Stromal cell of bone marrow (primary cell): Measurements from ENCODE around the gene LINGO3.

Experiments used
- DNase-seq: peaks from one replicate; pipeline ENCODE4 v3.0.0-alpha.2; 2012; ENCODE audit warnings: low read depth

LINGO3 gene

GRCh38 chr19:2305452-2306280, 2.3 kb downstream of the LINGO3 start:
- DNase-seq: no peak

DNA sequence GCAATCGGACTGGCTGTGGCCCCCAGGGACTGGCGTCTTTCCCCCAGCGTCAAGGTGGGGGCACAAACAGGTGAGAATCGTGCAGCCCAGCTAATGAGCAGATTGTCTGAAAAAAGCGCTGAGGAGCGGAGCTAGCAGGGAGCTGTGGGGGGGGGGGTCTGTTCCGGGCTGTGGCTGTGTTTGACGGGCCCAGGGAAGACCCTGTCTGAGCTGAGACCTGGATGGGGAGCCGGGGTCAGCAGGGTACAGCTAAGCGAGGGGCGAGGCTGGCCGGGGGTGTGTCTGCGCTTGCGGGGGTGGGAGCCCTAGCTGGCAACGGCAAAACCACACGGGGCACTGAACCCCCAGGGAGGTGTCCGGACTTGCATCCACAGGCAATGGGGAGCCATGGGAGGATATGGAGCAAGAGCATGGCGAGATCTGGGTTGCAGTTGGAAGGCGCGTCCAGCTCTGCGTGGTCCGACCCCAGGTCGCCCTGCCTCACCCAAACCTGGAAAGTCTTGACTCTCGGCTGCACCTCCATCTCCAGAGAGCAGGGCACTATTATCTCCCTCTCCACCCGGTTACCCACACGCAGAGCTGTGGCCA, 4.6 kb downstream of the LINGO3 start:
- DNase-seq: no peak

DNA sequence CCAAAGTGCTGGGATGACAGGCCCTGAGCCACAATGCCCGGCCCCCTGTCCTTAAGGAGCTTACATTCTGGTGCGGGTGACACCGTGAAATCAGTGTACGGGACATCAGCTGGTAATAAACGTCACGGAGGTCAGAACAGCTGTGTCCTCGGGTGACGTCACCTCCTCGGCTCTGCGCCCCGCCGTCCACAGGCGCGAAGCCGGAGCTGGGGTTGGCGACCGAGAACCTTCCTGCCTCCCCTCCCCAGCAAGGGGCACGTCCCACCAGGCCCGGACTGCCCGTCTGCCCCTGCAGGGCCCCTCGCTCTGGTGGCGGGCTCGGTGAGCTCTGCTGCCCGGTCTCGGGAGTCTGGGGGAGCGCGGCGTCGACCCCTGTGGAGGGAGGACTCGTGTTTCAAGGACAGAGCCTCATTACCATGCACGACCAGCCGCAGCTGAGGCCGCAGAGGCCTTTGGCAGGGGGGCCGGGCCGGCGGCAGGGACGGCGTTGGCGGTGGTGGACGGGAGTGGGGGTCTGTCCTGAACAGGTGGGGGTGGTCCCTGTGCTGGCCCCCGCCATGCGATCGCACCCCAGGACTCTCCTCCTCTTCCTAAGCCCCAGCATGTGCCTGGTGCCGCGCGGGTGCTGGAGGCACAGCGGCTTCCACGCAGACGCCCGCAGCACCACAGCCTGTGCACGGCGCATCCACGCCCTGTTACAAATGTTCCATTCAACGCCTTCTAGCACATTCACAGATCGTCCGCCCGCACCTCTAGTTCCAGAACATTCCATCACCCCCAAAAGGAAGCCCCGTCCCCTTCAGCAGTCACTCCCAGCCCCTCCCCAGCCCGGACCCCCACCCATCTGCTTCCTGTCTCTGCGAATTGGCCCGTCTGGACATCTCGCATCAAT, 5.4 kb downstream of the LINGO3 start:
- DNase-seq: no peak

DNA sequence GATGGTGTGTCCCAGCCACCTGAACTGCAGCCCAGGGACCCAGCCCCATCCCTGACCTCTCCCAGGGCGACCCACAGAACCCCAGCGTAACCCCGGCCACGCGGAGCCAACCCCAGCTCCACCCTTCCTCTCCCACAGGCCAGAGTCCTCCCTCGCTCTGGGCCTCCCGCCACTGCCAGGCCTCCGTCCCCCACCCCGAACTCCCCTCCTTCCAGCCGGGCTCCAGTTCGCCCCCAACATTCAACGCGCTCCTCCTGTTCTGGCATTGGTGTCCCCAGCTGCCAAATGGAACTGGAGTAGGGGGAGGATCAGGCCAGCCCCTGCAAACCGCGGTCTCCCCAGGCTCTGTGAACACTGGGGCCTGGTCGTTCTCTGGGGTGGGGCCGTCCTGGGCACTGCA, 7.4 kb downstream of the LINGO3 start:
- no peak for DNase-seq

- no peak for DNase-seq
Measured at GRCh38 chr19:2296141-2296540, 11.8 kb downstream of the LINGO3 start.

DNA sequence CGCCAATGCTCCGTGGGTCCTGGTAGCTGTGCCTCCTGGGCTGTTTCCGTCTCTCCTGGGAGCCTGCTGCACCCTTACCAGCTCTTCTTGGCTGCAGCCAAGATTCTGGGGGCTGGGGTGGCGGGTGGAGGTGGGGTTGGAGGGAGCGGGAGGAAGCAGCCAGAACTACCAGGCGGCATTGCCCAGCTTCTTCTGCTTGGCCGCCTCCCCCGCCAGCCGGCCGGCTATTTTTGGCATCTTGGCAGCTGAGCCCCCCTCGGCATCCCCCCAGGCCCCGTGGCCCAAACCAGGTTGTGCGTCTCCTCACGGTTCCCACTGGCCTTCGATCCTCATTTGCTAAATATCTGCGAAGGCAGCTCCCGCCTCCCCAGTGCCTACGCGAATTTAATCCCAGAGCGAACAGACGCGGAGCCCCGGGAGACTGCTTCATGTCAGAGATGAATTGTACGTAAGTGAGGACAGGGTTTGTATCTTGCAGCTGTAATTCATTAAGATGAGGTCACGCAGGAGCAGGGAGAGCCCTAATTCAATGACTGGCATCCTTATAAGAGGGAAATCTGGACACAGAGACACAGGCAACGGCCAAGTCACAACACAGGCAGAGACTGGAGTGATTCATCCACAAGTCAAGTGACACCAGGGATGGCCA, 13.1 kb downstream of the LINGO3 start:
- peak; percentile 62 for DNase-seq

DNA sequence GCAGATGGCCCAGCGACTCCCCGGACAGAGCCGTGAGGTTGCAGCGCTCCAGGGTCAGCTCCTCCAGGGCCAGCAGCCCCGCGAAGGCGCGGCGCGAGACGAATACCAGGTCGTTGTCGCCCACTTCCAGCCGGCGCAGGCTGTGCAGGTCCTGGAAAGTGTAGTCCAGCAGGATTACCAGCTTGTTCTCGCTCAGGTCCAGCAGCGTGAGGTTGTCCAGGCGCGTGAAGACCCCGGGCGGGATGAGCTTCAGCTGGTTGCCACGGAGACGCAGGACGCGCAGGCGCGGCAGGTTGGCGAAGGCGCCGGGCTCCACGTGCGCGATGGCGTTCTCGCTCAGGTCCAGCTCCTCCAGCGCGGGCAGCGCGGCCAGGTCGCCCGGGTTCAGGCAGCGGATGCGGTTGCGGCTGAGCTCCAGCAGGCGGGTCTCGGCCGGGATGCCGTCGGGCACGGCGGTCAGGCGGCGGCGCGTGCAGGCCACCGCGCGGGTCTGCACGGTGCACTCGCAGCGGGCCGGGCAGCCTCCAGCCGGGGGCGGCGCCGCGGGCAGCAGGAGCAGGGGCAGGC, 16.7 kb downstream of the LINGO3 start:
- DNase-seq: no peak

DNA sequence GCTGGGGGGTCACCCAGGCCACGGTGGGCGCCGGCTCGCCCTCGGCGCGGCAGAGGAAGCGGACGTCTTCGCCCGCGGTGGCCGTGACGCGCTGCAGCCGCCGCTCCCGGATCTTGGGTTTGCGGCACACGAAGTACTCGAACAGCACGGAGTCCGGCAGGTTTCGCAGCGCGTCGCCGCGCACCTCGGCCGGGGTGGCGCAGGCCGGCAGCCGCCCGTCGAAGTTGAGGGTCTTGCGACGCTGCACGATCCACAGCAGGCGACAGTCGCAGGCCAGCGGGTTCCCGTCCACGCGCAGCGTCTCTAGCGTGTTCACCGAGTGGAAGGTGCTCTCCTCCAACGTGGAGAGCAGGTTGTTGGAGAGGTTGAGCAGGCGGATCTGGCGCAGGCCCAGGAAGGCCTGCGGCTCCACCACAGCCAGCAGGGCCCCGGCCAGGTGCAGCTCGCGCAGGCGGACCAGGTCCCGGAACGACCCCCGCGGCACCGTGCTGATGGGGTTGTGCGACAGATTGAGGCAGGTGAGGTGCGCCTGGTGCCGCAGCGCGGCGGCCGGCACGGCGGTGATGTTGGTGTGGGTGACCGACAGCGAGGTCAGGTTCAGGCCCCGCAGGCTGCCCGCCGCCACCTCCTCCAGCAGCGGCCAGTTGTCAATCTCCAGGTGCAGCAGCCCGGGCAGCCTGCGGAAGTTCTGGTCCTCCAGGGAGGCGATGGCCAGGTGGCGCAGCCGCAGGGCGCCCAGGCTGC, 17.3 kb downstream of the LINGO3 start:
- DNase-seq: no peak

GRCh38 chr19:2289714-2290435, 18.1 kb downstream of the LINGO3 start:
- no peak for DNase-seq

DNA sequence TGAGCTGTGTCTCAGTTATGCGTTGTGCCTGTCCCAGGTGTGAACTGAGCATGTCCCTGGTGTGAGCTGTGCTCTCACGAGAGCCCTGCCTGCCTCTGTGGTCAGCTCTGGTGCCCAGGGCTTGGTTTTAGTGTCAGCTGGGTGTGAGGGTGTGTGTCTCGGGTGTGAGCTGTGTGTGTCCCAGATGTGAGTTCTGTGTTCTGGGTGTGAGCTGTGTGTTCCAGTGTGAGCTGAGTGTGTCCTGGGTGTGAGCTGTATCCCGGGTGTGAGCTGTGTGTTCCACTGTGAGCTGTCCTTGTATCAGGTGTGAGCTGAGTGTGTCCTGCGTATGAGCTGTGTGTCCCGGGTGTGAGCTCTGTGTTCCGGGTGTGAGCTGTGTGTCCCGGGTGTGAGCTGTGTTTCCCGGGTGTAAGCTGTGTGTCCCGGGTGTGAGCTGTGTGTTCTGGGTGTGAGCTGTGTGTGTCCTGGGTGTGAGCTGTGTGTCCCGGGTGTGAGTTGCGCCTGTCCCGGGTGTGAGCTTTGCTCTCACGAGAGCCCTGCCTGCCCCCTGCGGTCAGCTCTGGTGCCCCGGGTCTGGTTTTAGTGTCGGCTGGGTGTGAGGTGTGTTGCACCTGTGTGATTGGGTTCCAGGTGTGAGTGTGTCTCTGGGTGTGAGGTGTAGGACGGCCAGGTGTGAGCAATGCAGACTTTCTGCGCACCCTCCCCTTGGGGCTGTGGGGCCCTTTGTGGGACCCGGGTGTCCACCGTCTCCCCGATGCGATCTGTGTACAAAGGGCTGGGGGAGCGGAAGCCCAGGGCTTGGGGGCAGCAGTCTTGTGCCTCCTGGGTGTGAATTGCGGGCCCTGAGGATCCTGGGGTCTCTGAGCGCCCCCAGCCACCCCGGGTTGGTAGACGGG, 18.9 kb downstream of the LINGO3 start:
- DNase-seq: no peak

DNA sequence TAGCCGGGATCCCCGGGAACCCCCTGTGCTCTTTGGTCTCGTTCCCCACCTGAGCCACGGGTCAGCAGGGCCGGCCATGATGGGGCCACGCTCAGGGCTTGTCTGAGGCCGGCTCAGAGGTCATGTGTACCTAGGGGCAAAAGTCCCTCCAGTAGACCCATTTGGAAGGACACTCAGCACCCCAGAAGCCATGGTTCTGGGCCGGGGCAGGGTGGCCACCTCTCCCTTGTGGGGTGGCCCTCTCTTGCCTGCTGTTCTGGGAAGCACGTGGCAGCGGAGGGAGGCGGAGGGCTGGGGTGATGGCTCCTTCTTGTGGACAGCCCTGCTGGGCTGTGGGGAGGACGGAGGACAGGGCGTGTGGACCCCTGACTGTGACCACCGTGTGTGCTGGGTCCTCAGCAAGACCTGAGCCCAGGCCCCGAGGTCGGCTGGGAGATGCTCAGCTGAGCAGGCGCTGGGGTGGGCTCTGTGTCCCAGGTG, 19.6 kb downstream of the LINGO3 start:
- no peak for DNase-seq

- DNase-seq: no peak
Measured at GRCh38 chr19:2287585-2288337, 20.2 kb downstream of the LINGO3 start.

DNA sequence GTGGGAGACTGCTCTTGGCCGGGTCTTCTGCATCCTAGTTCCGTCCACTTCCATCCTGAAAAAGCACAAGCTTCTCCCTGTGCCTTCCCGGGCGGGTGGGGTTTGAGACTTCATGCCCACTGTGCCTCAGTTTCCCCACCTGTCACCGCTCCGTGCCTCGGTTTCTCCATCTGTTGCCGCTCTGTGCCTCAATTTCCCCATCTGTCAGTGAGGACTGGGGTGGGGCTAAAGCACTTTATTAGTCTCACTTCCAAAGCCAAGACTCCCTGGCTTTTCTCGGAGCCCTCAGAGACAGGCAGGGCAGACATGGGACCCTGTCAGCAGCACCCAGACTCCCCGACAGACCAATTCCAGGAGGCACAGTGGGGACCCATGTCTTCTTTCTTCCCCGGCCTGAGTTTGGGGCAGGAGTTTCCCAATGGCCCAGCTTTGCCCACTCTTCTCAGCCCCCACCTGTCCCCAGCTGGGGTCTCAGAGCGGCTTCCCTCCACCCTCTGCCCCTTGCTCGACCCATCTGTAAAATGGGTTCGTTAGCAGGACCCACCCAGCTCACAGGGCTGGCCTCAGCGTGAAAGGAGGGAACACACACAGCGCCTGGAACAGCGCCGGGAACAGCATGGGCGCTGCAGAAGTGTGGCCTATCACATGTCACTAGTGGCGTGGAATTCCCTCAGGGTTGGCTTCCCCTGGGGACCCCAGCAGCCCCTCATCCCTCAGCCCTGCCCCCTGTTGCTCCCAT, 21.4 kb downstream of the LINGO3 start:
- DNase-seq: no peak

GRCh38 chr19:2283835-2284507, 24.0 kb downstream of the LINGO3 start:
- DNase-seq: no peak

- DNase-seq: no peak
Measured at GRCh38 chr19:2282862-2283237, 25.1 kb downstream of the LINGO3 start.

GRCh38 chr19:2282062-2282861, 25.7 kb downstream of the LINGO3 start, which contains the start of gene PEAK3:
PEAK3 (minus strand) TSS chr19:2282175; CDS start chr19:2280931, 1,244 bp downstream.
- no peak for DNase-seq
